Stimulated activated CD4-positive, alpha-beta T cell treated with anti-CD3 and anti-CD28 coated beads, Interleukin-2, amount 100 ng/mL, for 24 hours (primary cell): ENCODE results near the gene THADA.
A peak's percentile ranks its signal among the peaks of the same experiment; 100 is the strongest.

Experiments
- DNase-seq, 2 donors: peaks; one replicate each; pipeline ENCODE4 v3.0.0-alpha.2; 2020

The THADA gene

GRCh38 chr2:43230951-43231827 lies 364.6 kb downstream of the THADA start:
- DNase-seq = no peak

- DNase-seq = no peak
These were observed 365.4 kb downstream of the THADA start for GRCh38 chr2:43230351-43230885.

- no peak for DNase-seq
These were observed 366.8 kb downstream of the THADA start for GRCh38 chr2:43228756-43229659.

GRCh38 chr2:43228321-43228751 lies 367.5 kb downstream of the THADA start:
- no peak for DNase-seq

- no peak for DNase-seq
These were observed 368.0 kb downstream of the THADA start for GRCh38 chr2:43227830-43228281.

- peak; percentile 74 to 79 for DNase-seq
These were observed 368.6 kb downstream of the THADA start for GRCh38 chr2:43226955-43227829.

- peak; percentile 93 to 95 for DNase-seq
These were observed 369.3 kb downstream of the THADA start, which contains the start of gene ZFP36L2 for GRCh38 chr2:43226558-43226954. Gene ZFP36L2 (minus strand): TSS chr2:43226606. CDS start chr2:43226315, 291 bp downstream.

GRCh38 chr2:43225788-43226557 lies 369.9 kb downstream of the THADA start:
- DNase-seq = peak; percentile 72 to 80

- DNase-seq = peak; percentile 65 to 67
These were observed 370.6 kb downstream of the THADA start for GRCh38 chr2:43225093-43225787.

- peak; percentile 48 to 57 for DNase-seq
These were observed 371.2 kb downstream of the THADA start for GRCh38 chr2:43224571-43225092.

GRCh38 chr2:43224131-43224570 lies 371.7 kb downstream of the THADA start:
- DNase-seq = peak; percentile 75

GRCh38 chr2:43223521-43224001 lies 372.3 kb downstream of the THADA start:
- no peak for DNase-seq

GRCh38 chr2:43222475-43223309 lies 373.1 kb downstream of the THADA start:
- DNase-seq = no peak

- DNase-seq = peak; percentile 58 to 68
These were observed 373.9 kb downstream of the THADA start for GRCh38 chr2:43221763-43222474.

- DNase-seq = peak; percentile 41 to 45
These were observed 374.6 kb downstream of the THADA start for GRCh38 chr2:43221124-43221762.

- no peak for DNase-seq
These were observed 375.1 kb downstream of the THADA start for GRCh38 chr2:43220760-43221123.

GRCh38 chr2:43220229-43220751 lies 375.5 kb downstream of the THADA start:
- no peak for DNase-seq
